DMS79 treated with DMSO at 0.1 percent for 48 hours (cell line): ENCODE results near the gene CBLN1.

Experiments used
- DNase-seq: peaks from one replicate; lab custom pipeline; 2025; lab: John Stamatoyannopoulos, UW

CBLN1 gene

GRCh38 chr16:49281480-49281842, at the start of gene CBLN1:
TSS of gene CBLN1 (minus strand) at chr16:49281838. CDS start at chr16:49281465, 373 bp downstream.
- no peak for DNase-seq

- no peak for DNase-seq
Observed at GRCh38 chr16:49330562-49331201, 49.0 kb upstream of the CBLN1 start.

- no peak for DNase-seq
Observed at GRCh38 chr16:49328325-49328724, 46.7 kb upstream of the CBLN1 start.

GRCh38 chr16:49327466-49327865, 45.8 kb upstream of the CBLN1 start:
- no peak for DNase-seq

GRCh38 chr16:49324703-49325102, 43.1 kb upstream of the CBLN1 start:
- DNase-seq: no peak

GRCh38 chr16:49315602-49316001, 34.0 kb upstream of the CBLN1 start:
- no peak for DNase-seq

GRCh38 chr16:49312389-49312985, 30.8 kb upstream of the CBLN1 start:
- peak; percentile 13 for DNase-seq

GRCh38 chr16:49311823-49312222, 30.2 kb upstream of the CBLN1 start:
- no peak for DNase-seq

- no peak for DNase-seq
Observed at GRCh38 chr16:49307176-49307575, 25.5 kb upstream of the CBLN1 start.

- DNase-seq: no peak
Observed at GRCh38 chr16:49305406-49305805, 23.8 kb upstream of the CBLN1 start.

GRCh38 chr16:49292413-49292812, 10.8 kb upstream of the CBLN1 start:
- no peak for DNase-seq

GRCh38 chr16:49287572-49287971, 5.9 kb upstream of the CBLN1 start:
- DNase-seq: no peak

- DNase-seq: no peak
Observed at GRCh38 chr16:49284962-49285361, 3.3 kb upstream of the CBLN1 start.

- peak; percentile 15 for DNase-seq
Observed at GRCh38 chr16:49283376-49284049, 1.9 kb upstream of the CBLN1 start.

- peak; percentile 6 for DNase-seq
Observed at GRCh38 chr16:49282690-49283375, 1.2 kb upstream of the CBLN1 start.

GRCh38 chr16:49281843-49282642, 405 bp upstream of the CBLN1 start:
- peak; percentile 59 for DNase-seq

GRCh38 chr16:49280841-49281371, 732 bp downstream of the CBLN1 start:
- no peak for DNase-seq

GRCh38 chr16:49280105-49280741, 1.4 kb downstream of the CBLN1 start:
- DNase-seq: no peak

- no peak for DNase-seq
Observed at GRCh38 chr16:49278944-49279725, 2.5 kb downstream of the CBLN1 start.

- no peak for DNase-seq
Observed at GRCh38 chr16:49278567-49278827, 3.1 kb downstream of the CBLN1 start.
